GM12874 (cell line): Measurements from ENCODE around the gene CHCHD3.

ENCODE experiments used
- CTCF ChIP-seq: IDR thresholded peaks from 2 replicates; pipeline ENCODE4 v1.5.1; 2011; ENCODE audit warnings: low read depth, mild to moderate bottlenecking, control low read depth, low read length, moderate library complexity; ENCODE audit not compliant: insufficient read depth

CHCHD3 gene

GRCh38 chr7:132907380-132907940 lies 174.4 kb downstream of the CHCHD3 start:
- no peak for TF ChIP-seq CTCF

- TF ChIP-seq CTCF = no peak
Observed at GRCh38 chr7:132906193-132906835, 175.6 kb downstream of the CHCHD3 start.

GRCh38 chr7:132904209-132904608 lies 177.7 kb downstream of the CHCHD3 start:
- TF ChIP-seq CTCF = no peak

GRCh38 chr7:132901241-132901640 lies 180.6 kb downstream of the CHCHD3 start:
- no peak for TF ChIP-seq CTCF

GRCh38 chr7:132899833-132900232 lies 182.1 kb downstream of the CHCHD3 start:
- TF ChIP-seq CTCF = no peak

- TF ChIP-seq CTCF = no peak
Observed at GRCh38 chr7:132897093-132897687, 184.7 kb downstream of the CHCHD3 start.

- no peak for TF ChIP-seq CTCF
Observed at GRCh38 chr7:132895231-132895630, 186.7 kb downstream of the CHCHD3 start.
